CD14-positive monocyte (primary cell): ENCODE results near the gene KCNS3. TPM values are rescaled to one million over a fixed set of nuclear protein-coding genes. Genes with fewer than 3 reads are reported as not detected.

ENCODE experiments used
- DNase-seq, 3 donors: peaks; one replicate each; pipeline ENCODE4 v3.0.0-alpha.2; 2011 to 2022
- H2AFZ ChIP-seq: 2 replicates; pipeline ENCODE4 v1.6.0; 2012; ENCODE audit warnings: mild to moderate bottlenecking, low read depth, low read length, inconsistent platforms; ENCODE audit not compliant: insufficient read depth, poor library complexity, severe bottlenecking
- H3K27ac ChIP-seq, 2 donors: 1 replicate in 1 of 2; 2 replicates in 1 of 2; pipeline ENCODE4 v1.5.1; 2012 to 2013; ENCODE audit warnings: low read length in 2 of 2, control low read depth in 1 of 2, inconsistent platforms in 1 of 2, low read depth in 1 of 2, mild to moderate bottlenecking in 1 of 2
- H3K27me3 ChIP-seq, 2 donors: one replicate each; pipeline versions ENCODE4 v1.6.0 to v1.6.1; 2011 to 2013; ENCODE audit warnings: low read length in 2 of 2; ENCODE audit not compliant: control insufficient read depth in 2 of 2, insufficient read depth in 2 of 2
- H3K36me3 ChIP-seq, 2 donors: replicated peaks in 1 of 2; 1 replicate in 1 of 2; 2 replicates in 1 of 2; pipeline versions ENCODE4 v1.5.1 to v1.6.1; 2012 to 2013; ENCODE audit warnings: low read length in 2 of 2, control low read depth in 1 of 2, inconsistent platforms in 1 of 2, mild to moderate bottlenecking in 1 of 2; ENCODE audit not compliant: insufficient read depth in 2 of 2, control insufficient read depth in 1 of 2
- H3K4me1 ChIP-seq, 2 donors: 1 replicate in 1 of 2; 2 replicates in 1 of 2; pipeline versions ENCODE4 v1.5.1 to v1.6.1; 2012 to 2013; ENCODE audit warnings: low read length in 2 of 2, control low read depth in 1 of 2, inconsistent platforms in 1 of 2, mild to moderate bottlenecking in 1 of 2, moderate library complexity in 1 of 2; ENCODE audit not compliant: insufficient read depth in 2 of 2, control insufficient read depth in 1 of 2
- H3K4me2 ChIP-seq: replicated peaks from 2 replicates; pipeline ENCODE3; 2012; ENCODE audit warnings: low read length, moderate library complexity, mild to moderate bottlenecking; ENCODE audit not compliant: poor library complexity, severe bottlenecking; ENCODE audit errors: extremely low read depth
- H3K4me3 ChIP-seq, 3 experiments: fragments of 200-600 bp in 1 of 3; sonication (generic) in 1 of 3; replicated peaks in 1 of 3; 1 replicate in 2 of 3; 2 replicates in 1 of 3; pipeline ENCODE4 v1.5.1; 2011 to 2013; ENCODE audit warnings: low read length in 3 of 3, mild to moderate bottlenecking in 3 of 3, control low read depth in 2 of 3, low read depth in 2 of 3, inconsistent platforms in 1 of 3, moderate library complexity in 1 of 3
- H3K79me2 ChIP-seq: 2 replicates; pipeline ENCODE4 v1.6.0; 2012; ENCODE audit warnings: mild to moderate bottlenecking, control low read depth, inconsistent platforms, low read length, moderate library complexity; ENCODE audit not compliant: insufficient read depth
- H3K9ac ChIP-seq: 2 replicates; pipeline ENCODE4 v1.6.0; 2017; ENCODE audit warnings: low read length, mild to moderate bottlenecking; ENCODE audit not compliant: insufficient read depth, poor library complexity, severe bottlenecking
- H3K9me3 ChIP-seq, 2 donors: replicated peaks in 1 of 2; 1 replicate in 1 of 2; 2 replicates in 1 of 2; pipeline versions ENCODE4 v1.5.1 to v1.6.1; 2012 to 2013; ENCODE audit warnings: low read length in 2 of 2, control low read depth in 1 of 2; ENCODE audit not compliant: control insufficient read depth in 1 of 2, insufficient read depth in 1 of 2
- H4K20me1 ChIP-seq: 2 replicates; pipeline ENCODE4 v1.6.0; 2012; ENCODE audit warnings: mild to moderate bottlenecking, low read length, control low read depth, moderate library complexity; ENCODE audit not compliant: insufficient read depth
- H3K27ac Mint-ChIP-seq, 7 donors: one replicate each; pipeline ENCODE4 v1.8.0; 2020; ENCODE audit warnings: mild to moderate bottlenecking in 7 of 7, mixed read lengths in 7 of 7, moderate library complexity in 6 of 7, inconsistent platforms in 2 of 7
- H3K27me3 Mint-ChIP-seq, 3 donors: one replicate each; pipeline ENCODE4 v1.8.0; 2021 to 2022; ENCODE audit warnings: low read depth in 3 of 3, mild to moderate bottlenecking in 3 of 3, mixed read lengths in 3 of 3, moderate library complexity in 3 of 3, inconsistent platforms in 1 of 3
- H3K36me3 Mint-ChIP-seq, 2 donors: one replicate each; pipeline ENCODE4 v1.8.0; 2020; ENCODE audit warnings: mixed read lengths in 2 of 2, inconsistent platforms in 1 of 2, mild to moderate bottlenecking in 1 of 2
- H3K4me1 Mint-ChIP-seq: one replicate; pipeline ENCODE4 v1.8.0; 2020; ENCODE audit warnings: mild to moderate bottlenecking, mixed read lengths
- H3K4me3 Mint-ChIP-seq, 2 donors: one replicate each; pipeline ENCODE4 v1.8.0; 2020; ENCODE audit warnings: mild to moderate bottlenecking in 2 of 2, mixed read lengths in 2 of 2, moderate library complexity in 1 of 2
- H3K9me3 Mint-ChIP-seq, 7 donors: one replicate each; pipeline ENCODE4 v1.8.0; 2020 to 2022; ENCODE audit warnings: mixed read lengths in 7 of 7, mild to moderate bottlenecking in 6 of 7, moderate library complexity in 6 of 7, inconsistent platforms in 2 of 7
- CTCF ChIP-seq: fragments of 200-600 bp; IDR thresholded peaks from one replicate; pipeline ENCODE4 v1.8.0; 2022; ENCODE audit warnings: antibody characterized with exemption, mild to moderate bottlenecking
- WGBS: methylation state at CpG from one replicate; pipeline ENCODE4 v1.1.5; 2013; ENCODE audit warnings: missing lambda C conversion rate; ENCODE audit not compliant: insufficient coverage; 5-methylcytosine and 5-hydroxymethylcytosine counted together
- intact Hi-C, 2 donors: fragments of 100-400 bp; cut with micrococcal nuclease; formaldehyde crosslinking; loops; one replicate each; pipeline versions ENCODE4 v1.15.0 to v1.15.1; 2023
- polyA plus RNA-seq, 3 donors: library from polyadenylated mRNA; depleted of rRNA in 1 of 3; unstranded in 2 of 3; stranded (reverse) in 1 of 3; fragments of 300-500 nt in 2 of 3; fragments of >200 nt in 1 of 3; fragmentation: Illumina TruSeq in 2 of 3; gene quantifications; 1 replicate in 2 of 3; 2 replicates in 1 of 3; pipeline ENCODE4 v1.2.3, GENCODE V29; 2012 to 2021

Gene KCNS3
- polyA plus RNA-seq, 3 donors = not detected

GRCh38 chr2:17858064-17858463 lies 20.4 kb upstream of the KCNS3 start:
- Mint-ChIP-seq H3K9me3 (peaks cover 0 to 6% (median 0%) of the 10 kb centered on the region in 7 donors), H3K27me3 (peaks cover 3 to 27% (median 11%) of the 10 kb centered on the region in 3 donors), H3K27ac (no peak overlapping the region), H3K4me3 (no peak overlapping the region), H3K36me3 (no peaks in the 10 kb centered on the region), H3K4me1 (peaks cover 3% of the 10 kb centered on the region)
- H4K20me1 ChIP-seq = no peaks in the 10 kb centered on the region
- no peaks in the 10 kb centered on the region for H3K79me2 ChIP-seq
- peaks cover 4 to 8% of the 10 kb centered on the region in 2 donors for H3K27me3 ChIP-seq
- no peaks in the 10 kb centered on the region for H3K36me3 ChIP-seq
- intact Hi-C loops = no loop called here
- H3K4me3 ChIP-seq = no peak overlapping the region
- no peaks in the 10 kb centered on the region for H3K4me1 ChIP-seq
- H3K4me2 ChIP-seq = no peak overlapping the region
- H3K9ac ChIP-seq = no peak overlapping the region
- DNase-seq = no peak
- no CpG with 5 or more reads among the region's 1 CpG for WGBS
- H3K9me3 ChIP-seq = no peaks in the 10 kb centered on the region
- no peak overlapping the region for H3K27ac ChIP-seq
- TF ChIP-seq CTCF = no peak
- H2AFZ ChIP-seq = no peak overlapping the region

GRCh38 chr2:17863539-17863938 lies 14.9 kb upstream of the KCNS3 start:
- no peak for TF ChIP-seq CTCF
- peaks cover 3 to 6% (median 4%) of the 10 kb centered on the region in 3 donors for H3K27me3 Mint-ChIP-seq
- peaks cover 0 to 3% of the 10 kb centered on the region in 2 donors for H3K27me3 ChIP-seq
- no peak overlapping the region for H3K4me2 ChIP-seq
- no peaks in the 10 kb centered on the region for H3K36me3 Mint-ChIP-seq
- H3K4me3 ChIP-seq = no peak overlapping the region
- no peak overlapping the region for H3K9ac ChIP-seq
- H3K27ac ChIP-seq = no peak overlapping the region
- no peak for DNase-seq
- H3K27ac Mint-ChIP-seq = no peak overlapping the region
- H3K4me3 Mint-ChIP-seq = no peak overlapping the region
- 100% methylated on average over 1 of the region's 4 CpGs for WGBS
- no peaks in the 10 kb centered on the region for H3K9me3 ChIP-seq
- no peaks in the 10 kb centered on the region for H3K9me3 Mint-ChIP-seq
- H4K20me1 ChIP-seq = no peaks in the 10 kb centered on the region
- no peaks in the 10 kb centered on the region for H3K79me2 ChIP-seq
- intact Hi-C loops = no loop called here
- no peaks in the 10 kb centered on the region for H3K36me3 ChIP-seq
- H2AFZ ChIP-seq = no peak overlapping the region
- H3K4me1 Mint-ChIP-seq = peaks cover 2% of the 10 kb centered on the region
- no peaks in the 10 kb centered on the region for H3K4me1 ChIP-seq
